Central memory CD8-positive, alpha-beta T cell (primary cell): ENCODE measurements around the gene NEGR1.

Experiments
- ATAC-seq: fragments of 150-1000 bp; cut with Tn5 transposase; replicated peaks from 2 replicates; pipeline ENCODE4 v1.10.0; 2022; ENCODE audit warnings: mild to moderate bottlenecking, moderate FRiP score, moderate number of reproducible peaks; ENCODE audit not compliant: poor library complexity, severe bottlenecking; ENCODE audit errors: extremely low read depth
- DNase-seq, 2 donors: peaks; one replicate each; pipeline ENCODE4 v3.0.0; 2021; ENCODE audit warnings: low spot score in 2 of 2
- H3K27ac Mint-ChIP-seq: one replicate; pipeline ENCODE4 v1.8.0; 2022; ENCODE audit warnings: low read depth, mild to moderate bottlenecking, moderate library complexity, mixed read lengths
- H3K27me3 Mint-ChIP-seq: one replicate; pipeline ENCODE4 v1.8.0; 2022; ENCODE audit warnings: mixed read lengths
- H3K36me3 Mint-ChIP-seq: one replicate; pipeline ENCODE4 v1.8.0; 2022; ENCODE audit warnings: mild to moderate bottlenecking, moderate library complexity, mixed read lengths; ENCODE audit not compliant: insufficient read depth
- H3K4me1 Mint-ChIP-seq: one replicate; pipeline ENCODE4 v1.8.0; 2022; ENCODE audit warnings: mixed read lengths
- H3K4me3 Mint-ChIP-seq: one replicate; pipeline ENCODE4 v1.8.0; 2022; ENCODE audit warnings: mild to moderate bottlenecking, moderate library complexity, mixed read lengths
- H3K9me3 Mint-ChIP-seq: one replicate; pipeline ENCODE4 v1.8.0; 2022; ENCODE audit warnings: mixed read lengths

The NEGR1 gene

DNA sequence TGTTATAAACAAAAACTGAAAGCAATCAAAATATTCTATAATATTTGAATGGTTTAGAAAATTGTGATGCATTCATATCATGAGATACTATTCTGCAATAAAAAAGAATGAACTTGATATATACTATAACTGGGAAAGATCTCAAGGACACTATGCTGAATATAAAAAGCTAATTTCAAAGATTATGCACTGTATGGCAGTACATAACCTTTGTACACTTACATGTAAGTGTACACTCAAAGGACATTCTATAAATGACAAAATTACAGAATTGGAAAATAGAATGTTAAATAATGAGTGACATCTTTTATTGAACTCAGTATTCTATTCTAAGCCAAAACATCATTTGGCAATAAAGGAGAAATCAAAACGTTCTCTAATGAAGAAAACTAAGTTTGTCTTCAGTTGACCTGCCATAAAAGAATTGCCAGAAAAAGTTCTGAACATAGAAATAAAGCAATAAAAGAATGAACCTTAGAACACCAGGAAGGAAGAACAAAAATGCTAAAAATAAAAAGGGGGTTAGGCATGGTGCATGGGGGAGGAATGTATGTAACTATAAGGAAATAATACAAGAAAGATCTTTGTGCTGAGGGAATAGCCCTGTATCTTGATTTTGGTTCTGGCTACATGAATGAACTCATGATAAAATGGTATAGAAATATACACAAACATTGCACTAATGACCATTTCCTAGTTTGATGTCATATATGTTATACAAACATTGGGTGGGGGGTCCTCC is 519.7 kb downstream of the NEGR1 start:
- Mint-ChIP-seq H3K36me3 (no peaks in the 10 kb centered on the region), H3K9me3 (peaks cover 18% of the 10 kb centered on the region), H3K27me3 (no peaks in the 10 kb centered on the region), H3K4me1 (no peaks in the 10 kb centered on the region), H3K27ac (no peak overlapping the region), H3K4me3 (no peak overlapping the region)
- no peak for DNase-seq
- no peak for ATAC-seq

DNA sequence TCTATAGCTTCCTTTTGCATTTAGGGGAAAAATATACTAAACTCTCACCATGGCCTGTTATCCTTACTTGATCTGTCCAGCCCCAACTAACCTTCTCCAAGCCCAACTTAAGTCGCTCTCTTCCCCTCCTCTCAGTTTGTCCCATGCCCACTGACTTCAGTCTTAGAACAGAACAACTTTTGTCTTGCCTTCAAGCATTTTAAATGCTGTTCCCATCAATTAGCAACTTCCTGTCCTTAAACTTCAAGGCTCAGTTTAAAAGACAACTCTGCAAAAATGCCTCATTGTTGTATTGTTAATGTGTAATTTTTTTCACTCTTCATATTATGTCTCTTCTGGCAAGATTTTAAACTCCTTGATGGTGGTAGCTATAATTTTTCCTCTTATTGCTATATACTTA is 526.9 kb downstream of the NEGR1 start:
- Mint-ChIP-seq H3K4me3 (no peak overlapping the region), H3K36me3 (no peaks in the 10 kb centered on the region), H3K4me1 (no peaks in the 10 kb centered on the region), H3K9me3 (peaks cover 29% of the 10 kb centered on the region), H3K27me3 (no peaks in the 10 kb centered on the region), H3K27ac (no peak overlapping the region)
- ATAC-seq = no peak
- no peak for DNase-seq

DNA sequence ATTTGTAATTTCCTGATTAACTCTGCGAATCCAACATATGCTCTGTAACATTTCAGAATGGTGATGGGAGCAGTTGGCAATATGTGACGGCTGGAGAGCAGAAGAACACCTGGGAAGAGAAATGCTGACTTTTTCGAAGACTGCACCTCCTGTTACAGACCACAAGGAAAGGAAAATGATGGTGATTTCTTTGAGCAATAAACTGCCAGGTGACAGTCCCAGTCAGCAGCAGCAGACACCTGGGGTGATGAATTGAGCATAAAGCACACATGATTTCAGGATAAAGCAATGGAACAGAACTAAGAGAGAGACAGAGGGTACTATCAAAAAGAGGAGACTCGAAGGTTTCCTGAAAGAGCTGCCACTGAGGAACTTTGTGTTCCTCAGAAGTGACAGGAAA is 528.6 kb downstream of the NEGR1 start:
- Mint-ChIP-seq H3K27me3 (no peaks in the 10 kb centered on the region), H3K4me3 (no peak overlapping the region), H3K9me3 (peaks cover 33% of the 10 kb centered on the region), H3K4me1 (no peaks in the 10 kb centered on the region), H3K36me3 (no peaks in the 10 kb centered on the region), H3K27ac (no peak overlapping the region)
- DNase-seq = no peak
- ATAC-seq = no peak

DNA sequence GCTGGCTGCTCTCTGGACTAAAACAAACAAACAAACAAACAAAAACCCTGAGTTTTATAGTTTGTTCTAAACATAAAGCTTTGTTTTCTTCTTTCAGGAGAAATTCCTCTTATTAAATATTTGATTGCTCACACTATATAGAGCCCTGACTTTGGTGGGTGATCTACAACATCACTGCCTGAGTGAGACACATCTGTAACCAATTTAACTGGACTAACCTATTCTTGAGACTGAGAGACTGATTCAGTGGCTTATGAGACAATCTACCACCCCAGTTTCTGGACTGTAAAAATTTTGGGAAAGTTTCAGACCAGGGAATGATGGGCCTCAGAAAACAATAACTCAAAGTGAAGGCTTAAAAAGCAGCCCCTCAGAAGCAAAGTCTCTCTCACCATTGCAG is 537.0 kb downstream of the NEGR1 start:
- no peak overlapping the region for H3K4me3 Mint-ChIP-seq
- H3K4me1 Mint-ChIP-seq = no peaks in the 10 kb centered on the region
- no peaks in the 10 kb centered on the region for H3K27me3 Mint-ChIP-seq
- H3K36me3 Mint-ChIP-seq = no peaks in the 10 kb centered on the region
- DNase-seq = no peak
- ATAC-seq = no peak
- H3K27ac Mint-ChIP-seq = no peak overlapping the region
- peaks cover 8% of the 10 kb centered on the region for H3K9me3 Mint-ChIP-seq

DNA sequence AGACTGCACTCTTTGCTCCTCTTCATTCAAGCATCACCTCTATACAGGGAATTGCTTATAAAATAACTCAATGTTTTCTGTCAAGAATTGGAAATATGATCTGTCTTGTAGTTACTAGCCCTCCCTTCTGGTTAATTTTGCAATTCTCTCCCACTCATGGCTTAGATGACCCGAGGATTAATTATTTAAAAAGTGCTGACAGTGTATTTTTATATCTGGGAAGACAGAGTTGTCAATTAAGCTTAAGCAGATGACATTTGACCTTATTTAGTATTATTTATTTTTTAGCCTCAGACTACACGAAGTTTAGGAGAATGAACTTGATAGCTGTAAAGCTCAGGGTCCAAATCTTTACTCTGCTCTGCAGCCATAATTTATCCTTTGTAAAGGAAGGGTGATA is 538.5 kb downstream of the NEGR1 start:
- DNase-seq = no peak
- Mint-ChIP-seq H3K27me3 (no peaks in the 10 kb centered on the region), H3K9me3 (peaks cover 15% of the 10 kb centered on the region), H3K27ac (no peak overlapping the region), H3K4me3 (no peak overlapping the region), H3K4me1 (no peaks in the 10 kb centered on the region), H3K36me3 (peaks cover 1% of the 10 kb centered on the region)
- ATAC-seq = no peak

DNA sequence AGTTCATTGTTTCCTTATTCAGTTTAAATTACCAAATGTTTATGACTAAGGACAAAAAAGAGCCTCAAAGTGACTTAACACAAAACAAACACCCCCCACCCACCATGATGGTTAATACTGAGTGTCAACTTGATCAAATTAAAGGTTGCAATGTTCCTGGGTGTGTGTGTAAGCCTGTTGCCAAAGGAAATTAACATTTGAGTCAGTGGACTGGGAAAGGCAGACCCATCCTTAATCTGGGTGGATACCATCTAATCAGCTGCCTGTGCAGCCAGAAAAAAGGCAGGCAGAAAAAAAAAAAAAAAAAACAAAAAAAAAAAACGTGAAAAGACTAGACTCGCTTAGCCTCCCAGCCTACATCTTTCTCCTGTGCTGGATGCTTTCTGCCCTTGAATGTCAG is 543.4 kb downstream of the NEGR1 start:
- ATAC-seq = no peak
- peaks cover 23% of the 10 kb centered on the region for H3K9me3 Mint-ChIP-seq
- H3K4me3 Mint-ChIP-seq = no peak overlapping the region

DNA sequence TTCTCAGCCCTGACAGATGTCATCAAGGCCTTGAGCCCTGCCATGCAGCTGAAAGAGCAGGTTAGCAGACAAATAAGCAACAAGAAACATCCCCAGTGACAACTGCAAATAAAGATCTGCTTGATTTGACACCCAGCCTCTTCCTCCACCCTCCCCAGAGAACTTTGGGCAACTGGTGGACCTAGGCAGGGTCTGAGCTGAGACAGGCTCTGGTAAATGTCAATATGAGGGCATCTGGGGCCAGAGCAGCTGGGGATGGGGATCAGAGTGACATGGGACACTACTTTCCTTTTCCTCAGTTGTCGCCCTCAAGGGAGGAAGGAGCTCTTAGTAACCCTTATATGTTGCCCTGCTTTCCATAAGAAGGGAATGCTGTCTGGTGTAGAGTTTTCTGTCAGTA is 544.1 kb downstream of the NEGR1 start:
- Mint-ChIP-seq H3K36me3 (peaks cover 1% of the 10 kb centered on the region), H3K27me3 (no peaks in the 10 kb centered on the region), H3K4me3 (no peak overlapping the region), H3K27ac (no peak overlapping the region), H3K4me1 (no peaks in the 10 kb centered on the region), H3K9me3 (peaks cover 23% of the 10 kb centered on the region)
- DNase-seq (no peak), ATAC-seq (no peak)

More for the DNA sequence above, 543.4 kb downstream of the NEGR1 start:
- H3K36me3 Mint-ChIP-seq = peaks cover 1% of the 10 kb centered on the region
- no peak overlapping the region for H3K27ac Mint-ChIP-seq
- no peaks in the 10 kb centered on the region for H3K4me1 Mint-ChIP-seq
- no peak for DNase-seq
- H3K27me3 Mint-ChIP-seq = no peaks in the 10 kb centered on the region

DNA sequence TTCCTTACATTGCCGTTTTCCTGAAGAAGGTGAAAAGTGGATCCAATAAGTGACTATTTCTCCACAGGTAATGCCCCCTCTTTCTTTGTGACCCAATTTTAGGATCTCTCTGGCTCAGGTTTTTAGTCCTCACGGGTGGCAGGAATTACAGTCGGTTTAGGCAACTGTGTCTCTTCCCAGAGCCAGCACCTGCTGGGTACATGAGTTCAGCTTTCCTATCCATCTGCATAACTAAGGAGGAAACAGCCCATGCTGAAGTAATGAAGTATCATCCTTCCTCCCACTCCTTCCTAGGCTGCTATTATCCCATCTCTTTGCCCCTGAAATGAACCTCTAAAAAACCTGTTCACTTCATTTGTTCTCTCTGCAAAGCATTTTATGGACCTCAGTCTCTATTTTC is 544.6 kb downstream of the NEGR1 start:
- Mint-ChIP-seq H3K27me3 (no peaks in the 10 kb centered on the region), H3K27ac (no peak overlapping the region), H3K4me3 (no peak overlapping the region), H3K36me3 (peaks cover 1% of the 10 kb centered on the region), H3K9me3 (peaks cover 21% of the 10 kb centered on the region), H3K4me1 (no peaks in the 10 kb centered on the region)
- no peak for ATAC-seq
- DNase-seq = no peak

DNA sequence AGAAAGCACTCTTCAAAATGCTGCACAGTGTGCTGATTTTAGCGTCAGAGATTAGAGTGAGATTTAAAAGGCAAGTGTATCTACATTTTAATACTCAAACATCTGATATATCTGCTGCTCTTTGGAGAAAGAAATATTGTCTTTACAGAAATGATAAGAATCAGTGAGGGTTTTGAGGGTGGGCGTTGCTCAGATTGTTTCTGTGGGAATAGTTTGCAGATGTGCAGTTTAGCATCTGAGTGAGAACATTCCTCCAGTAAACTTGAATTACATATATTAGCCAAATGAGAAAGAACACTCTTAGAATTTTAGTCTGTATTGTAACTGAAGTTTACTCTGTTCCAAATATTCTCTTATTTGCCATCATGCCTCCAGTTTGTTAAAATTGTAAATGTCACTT is 549.2 kb downstream of the NEGR1 start:
- Mint-ChIP-seq H3K36me3 (no peaks in the 10 kb centered on the region), H3K27ac (no peak overlapping the region), H3K4me3 (no peak overlapping the region), H3K27me3 (no peaks in the 10 kb centered on the region), H3K9me3 (peaks cover 15% of the 10 kb centered on the region), H3K4me1 (no peaks in the 10 kb centered on the region)
- DNase-seq (no peak), ATAC-seq (no peak)

DNA sequence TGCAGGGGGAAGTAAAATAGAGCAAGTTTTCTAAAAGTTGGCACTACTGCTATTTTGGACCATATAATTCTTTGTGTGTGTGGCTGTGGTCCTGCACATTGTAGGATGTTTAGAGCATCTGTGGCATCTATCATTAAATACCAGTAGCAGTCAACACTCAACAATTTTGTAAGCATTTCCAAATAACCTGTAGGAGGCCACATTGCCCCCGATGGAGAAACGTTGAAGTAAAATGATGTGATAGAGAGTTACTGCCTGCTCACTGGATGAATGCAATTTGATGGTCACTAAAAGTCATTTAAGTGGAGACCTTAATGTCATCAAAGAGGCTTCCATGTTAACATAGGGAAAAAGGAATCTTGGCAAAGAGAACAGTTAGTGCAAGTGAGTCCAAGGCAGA is 560.8 kb downstream of the NEGR1 start:
- no peak for DNase-seq
- Mint-ChIP-seq H3K4me1 (no peaks in the 10 kb centered on the region), H3K4me3 (no peak overlapping the region), H3K9me3 (peaks cover 22% of the 10 kb centered on the region), H3K36me3 (no peaks in the 10 kb centered on the region), H3K27ac (no peak overlapping the region), H3K27me3 (no peaks in the 10 kb centered on the region)
- ATAC-seq = no peak

DNA sequence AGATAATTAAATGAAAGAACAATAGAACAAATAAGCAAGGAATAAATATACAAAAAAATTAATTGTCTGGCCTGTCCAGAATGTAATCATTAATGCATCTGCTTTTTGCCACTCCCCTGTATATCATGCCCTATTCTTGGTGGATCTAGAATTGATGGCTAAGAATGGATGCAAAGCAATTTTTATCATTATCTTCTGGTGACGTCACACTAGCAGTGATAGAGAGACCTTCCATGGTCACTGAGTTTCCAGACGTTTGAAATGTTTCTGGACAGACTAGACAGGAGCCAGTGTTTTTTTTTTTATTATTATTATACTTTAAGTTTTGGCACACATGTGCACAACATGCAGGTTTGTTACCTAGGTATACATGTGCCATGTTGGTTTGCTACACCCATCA is 563.0 kb downstream of the NEGR1 start:
- ATAC-seq (no peak), DNase-seq (no peak)
- Mint-ChIP-seq H3K27me3 (no peaks in the 10 kb centered on the region), H3K36me3 (no peaks in the 10 kb centered on the region), H3K9me3 (peaks cover 10% of the 10 kb centered on the region), H3K4me1 (no peaks in the 10 kb centered on the region), H3K27ac (no peak overlapping the region), H3K4me3 (no peak overlapping the region)

DNA sequence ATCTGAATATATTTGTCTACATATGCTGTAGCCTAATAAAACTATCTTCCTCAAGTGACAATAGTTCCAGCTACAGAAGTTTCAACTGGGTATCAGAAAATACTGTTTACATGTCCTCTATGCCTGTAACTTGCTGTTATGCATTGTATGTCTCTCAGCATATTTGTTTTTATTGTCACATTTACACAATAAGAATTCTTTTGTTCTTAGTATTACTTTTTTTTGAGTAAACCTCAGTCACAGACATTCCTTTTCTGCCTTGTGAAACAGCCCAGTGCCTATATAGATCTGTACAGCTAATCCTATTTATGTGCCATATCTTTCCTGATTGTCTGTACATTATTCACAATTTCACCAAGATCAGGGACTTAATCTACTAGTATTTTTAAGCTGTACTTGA is 565.2 kb downstream of the NEGR1 start:
- ATAC-seq (no peak), DNase-seq (no peak)
- no peak overlapping the region for H3K27ac Mint-ChIP-seq
- H3K9me3 Mint-ChIP-seq = peaks cover 15% of the 10 kb centered on the region
- no peak overlapping the region for H3K4me3 Mint-ChIP-seq
- no peaks in the 10 kb centered on the region for H3K36me3 Mint-ChIP-seq
- H3K4me1 Mint-ChIP-seq = no peaks in the 10 kb centered on the region
- no peaks in the 10 kb centered on the region for H3K27me3 Mint-ChIP-seq

DNA sequence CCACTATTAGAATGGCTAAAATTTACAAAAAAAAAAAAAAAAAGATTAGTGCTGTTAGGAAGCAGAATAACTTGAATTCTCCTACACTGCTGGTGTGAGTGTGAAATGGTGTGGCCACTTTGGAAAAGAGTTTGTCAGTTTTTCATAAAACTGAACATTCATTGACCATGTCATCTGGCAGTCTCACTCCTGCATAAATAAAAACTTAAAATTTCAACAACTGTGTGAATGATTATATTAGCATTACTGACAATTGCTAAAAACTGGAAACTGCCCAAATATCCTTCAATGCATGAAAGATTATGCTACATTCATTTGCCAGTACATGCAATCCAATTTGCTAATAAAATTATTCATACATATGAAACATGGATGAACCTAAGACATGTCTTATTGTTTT is 570.9 kb downstream of the NEGR1 start:
- Mint-ChIP-seq H3K27ac (no peak overlapping the region), H3K27me3 (no peaks in the 10 kb centered on the region), H3K4me1 (no peaks in the 10 kb centered on the region)

More for the DNA sequence above, 570.9 kb downstream of the NEGR1 start:
- Mint-ChIP-seq H3K4me3 (no peak overlapping the region), H3K36me3 (no peaks in the 10 kb centered on the region), H3K9me3 (peaks cover 15% of the 10 kb centered on the region)
- ATAC-seq (no peak), DNase-seq (no peak)
